Esophagus muscularis mucosa (tissue), 4 donors: ENCODE data around the gene EPHA2. TPM values are rescaled to one million over a fixed set of nuclear protein-coding genes. Genes with fewer than 3 reads are reported as not detected.

ENCODE experiments used
- total RNA-seq, 4 donors: library from RNA; depleted of rRNA; stranded (reverse); fragments of >200 nt; gene quantifications; one replicate each; pipeline versions ENCODE4 v1.1.0 to v1.2.1, GENCODE V29; 2016

EPHA2 gene
- total RNA-seq, 4 donors from 2014 or later, result 5.8 to 15.7 (median 11.3) TPM

Other genes with a start within 250 kb of the EPHA2 start
- 10 to 100 TPM; 29.5 to 40.8 (median 34.6) TPM for gene ZBTB17, start 180.0 kb downstream of the EPHA2 start, total RNA-seq
- not detected for gene SRARP, start 151.8 kb downstream of the EPHA2 start, total RNA-seq
- gene HSPB7, start 138.0 kb downstream of the EPHA2 start, total RNA-seq, result 100 to 1,000 TPM; 111 to 408 (median 279) TPM
- gene CLCNKA, start 134.0 kb downstream of the EPHA2 start, total RNA-seq, result under 1 TPM in 3 of 4 donors, not detected in 1; 0.17 to 0.42 (median 0.33) TPM
- gene CLCNKB, start 112.3 kb downstream of the EPHA2 start, total RNA-seq, result under 1 TPM in 1 of 4 donors, not detected in 3; 0.34 TPM
- gene FAM131C, start 82.4 kb downstream of the EPHA2 start, total RNA-seq, result under 1 TPM in 2 of 4 donors, not detected in 2; 0.33 to 0.39 TPM
- gene ARHGEF19, start 56.6 kb upstream of the EPHA2 start, total RNA-seq, result 1 to 10 TPM; 3.3 to 4.6 (median 3.9) TPM
- gene CPLANE2, start 81.1 kb upstream of the EPHA2 start, total RNA-seq, result 10 to 100 TPM in 2 of 4 donors, 1 to 10 TPM in 2; 7.5 to 26.0 (median 12.2) TPM
- 10 to 100 TPM; 22.0 to 52.6 (median 35.3) TPM for gene FBXO42, start 196.4 kb upstream of the EPHA2 start, total RNA-seq
- gene SZRD1, start 211.2 kb upstream of the EPHA2 start, total RNA-seq, result 100 to 1,000 TPM in 2 of 4 donors, 10 to 100 TPM in 2; 70.2 to 110 (median 98.3) TPM